LNCAP (cell line): ENCODE data around the gene RNF141.

Experiments used
- CTCF ChIP-seq: fragments of 450-650 bp; IDR thresholded peaks from 2 replicates; pipeline ENCODE4 v1.5.1; 2017; ENCODE audit warnings: mild to moderate bottlenecking

RNF141 gene

GRCh38 chr11:10540915-10541560 lies at the start of gene RNF141:
RNF141 (minus strand) TSS chr11:10541187; CDS start chr11:10534158, 7,029 bp downstream.
- peak; percentile 76 for TF ChIP-seq CTCF

- TF ChIP-seq CTCF = no peak
Measured at GRCh38 chr11:10590218-10590915, 49.4 kb upstream of the RNF141 start.

- TF ChIP-seq CTCF = no peak
Measured at GRCh38 chr11:10588904-10589303, 47.9 kb upstream of the RNF141 start.

GRCh38 chr11:10587995-10588394 lies 47.0 kb upstream of the RNF141 start:
- TF ChIP-seq CTCF = no peak

- TF ChIP-seq CTCF = no peak
Measured at GRCh38 chr11:10587388-10587787, 46.4 kb upstream of the RNF141 start.

GRCh38 chr11:10584071-10584501 lies 43.1 kb upstream of the RNF141 start:
- TF ChIP-seq CTCF = no peak

- TF ChIP-seq CTCF = no peak
Measured at GRCh38 chr11:10581481-10582019, 40.6 kb upstream of the RNF141 start.
